Measurements from ENCODE around the gene PNMA1. TPM values are rescaled to one million over a fixed set of nuclear protein-coding genes. Genes with fewer than 3 reads are reported as not detected.

PNMA1 gene
- total and polyA plus RNA-seq, 2 of the 13 experiments (the other 11 are each of a cell fraction or from before 2014, with no cell fraction given): 7.0 to 8.3 TPM

- no peak for TF ChIP-seq ZNF407 (CRISPR knock-in tag; IDR thresholded peaks at IDR 0.05; ENCODE audit: not compliant biosample characterization)
- peak; percentile 41 for TF ChIP-seq MED8 (CRISPR knock-in tag; IDR thresholded peaks at IDR 0.05; ENCODE audit: insufficient replicate concordance)
- no peak for TF ChIP-seq MIER2 (CRISPR knock-in tag; IDR thresholded peaks at IDR 0.05)
- no peak for TF ChIP-seq MNT (IDR thresholded peaks at IDR 0.05)
- TF ChIP-seq USF2 (IDR thresholded peaks at IDR 0.05; ENCODE audit: low read depth, low read length): no peak
- no peak for TF ChIP-seq USF2 (CRISPR knock-in tag; IDR thresholded peaks at IDR 0.05; ENCODE audit: borderline replicate concordance)
- no peak; the same call in 1 of the 2 replicates for TF ChIP-seq ZBTB39 (CRISPR knock-in tag; IDR thresholded peaks at IDR 0.05)
- no peak for TF ChIP-seq MBD4 (IDR thresholded peaks at IDR 0.05; ENCODE audit: borderline replicate concordance, low read length)
- TF ChIP-seq ZBTB38 (CRISPR knock-in tag; IDR thresholded peaks at IDR 0.05): peak; percentile 30; the same call in 1 of the 2 replicates
- TF ChIP-seq ZBTB10 (CRISPR knock-in tag; IDR thresholded peaks at IDR 0.05; ENCODE audit: borderline replicate concordance): no peak
Measured at GRCh38 chr14:73758392-73759182, 44.4 kb upstream of the PNMA1 start (continued).

Measured in HepG2 (cell line).